ENCODE measurements around the gene HSH2D.

The HSH2D gene

GRCh38 chr19:16203256-16204004 is 59.9 kb downstream of the HSH2D start:
- Histone ChIP-seq H3K4me1 (ENCODE audit: control insufficient read depth, insufficient read depth, low read length) (no peaks in the 10 kb centered on the region), H3K27me3 (ENCODE audit: control insufficient read depth, insufficient read depth, low read length) (no peaks in the 10 kb centered on the region), H3K4me3 (ENCODE audit: low read length) (no peak overlapping the region), H3K9me3 (ENCODE audit: control insufficient read depth, insufficient read depth, low read length) (no peaks in the 10 kb centered on the region), H3K27ac (ENCODE audit: low read length) (no peak overlapping the region), H3K36me3 (ENCODE audit: control insufficient read depth, insufficient read depth, low read length) (peaks cover 8% of the 10 kb centered on the region; the same call in 1 of the 2 replicates)
- no peak for DNase-seq (ENCODE audit: low read depth, low spot score)
- WGBS (ENCODE audit: insufficient coverage, insufficient read length): no CpG with 5 or more reads among the region's 19 CpGs

- peaks cover 8% of the 10 kb centered on the region; the same call in 1 of the 2 replicates for H3K36me3 ChIP-seq (ENCODE audit: control insufficient read depth, insufficient read depth, low read length)
- no CpG with 5 or more reads among the region's 5 CpGs for WGBS (ENCODE audit: insufficient coverage, insufficient read length)
- no peaks in the 10 kb centered on the region for H3K9me3 ChIP-seq (ENCODE audit: control insufficient read depth, insufficient read depth, low read length)
- no peaks in the 10 kb centered on the region for H3K4me1 ChIP-seq (ENCODE audit: control insufficient read depth, insufficient read depth, low read length)
- H3K4me3 ChIP-seq (ENCODE audit: low read length): no peak overlapping the region
- no peak for DNase-seq (ENCODE audit: low read depth, low spot score)
- no peaks in the 10 kb centered on the region for H3K27me3 ChIP-seq (ENCODE audit: control insufficient read depth, insufficient read depth, low read length)
- no peak overlapping the region for H3K27ac ChIP-seq (ENCODE audit: low read length)
Observed at GRCh38 chr19:16204005-16204294, 60.5 kb downstream of the HSH2D start.

GRCh38 chr19:16205205-16206045 is 61.9 kb downstream of the HSH2D start:
- Histone ChIP-seq H3K4me1 (ENCODE audit: control insufficient read depth, insufficient read depth, low read length) (no peaks in the 10 kb centered on the region), H3K4me3 (ENCODE audit: low read length) (no peak overlapping the region), H3K9me3 (ENCODE audit: control insufficient read depth, insufficient read depth, low read length) (no peaks in the 10 kb centered on the region), H3K27me3 (ENCODE audit: control insufficient read depth, insufficient read depth, low read length) (no peaks in the 10 kb centered on the region), H3K36me3 (ENCODE audit: control insufficient read depth, insufficient read depth, low read length) (peaks cover 8% of the 10 kb centered on the region), H3K27ac (ENCODE audit: low read length) (no peak overlapping the region)
- whole genome bisulfite sequencing (ENCODE audit: insufficient coverage, insufficient read length): no CpG with 5 or more reads among the region's 11 CpGs
- DNase-seq (ENCODE audit: low read depth, low spot score): no peak

GRCh38 chr19:16206046-16206605 is 62.6 kb downstream of the HSH2D start:
- H3K4me1 ChIP-seq (ENCODE audit: control insufficient read depth, insufficient read depth, low read length): no peaks in the 10 kb centered on the region
- no peak overlapping the region for H3K27ac ChIP-seq (ENCODE audit: low read length)
- peaks cover 8% of the 10 kb centered on the region for H3K36me3 ChIP-seq (ENCODE audit: control insufficient read depth, insufficient read depth, low read length)
- no peak for DNase-seq (ENCODE audit: low read depth, low spot score)
- WGBS (ENCODE audit: insufficient coverage, insufficient read length): no CpG with 5 or more reads among the region's 14 CpGs
- H3K9me3 ChIP-seq (ENCODE audit: control insufficient read depth, insufficient read depth, low read length): no peaks in the 10 kb centered on the region
- no peak overlapping the region for H3K4me3 ChIP-seq (ENCODE audit: low read length)
- H3K27me3 ChIP-seq (ENCODE audit: control insufficient read depth, insufficient read depth, low read length): no peaks in the 10 kb centered on the region

GRCh38 chr19:16206637-16207036 is 63.2 kb downstream of the HSH2D start:
- H3K36me3 ChIP-seq (ENCODE audit: control insufficient read depth, insufficient read depth, low read length): peaks cover 8% of the 10 kb centered on the region
- H3K9me3 ChIP-seq (ENCODE audit: control insufficient read depth, insufficient read depth, low read length): no peaks in the 10 kb centered on the region
- no peak overlapping the region for H3K27ac ChIP-seq (ENCODE audit: low read length)
- H3K4me3 ChIP-seq (ENCODE audit: low read length): no peak overlapping the region
- no peak for DNase-seq (ENCODE audit: low read depth, low spot score)
- H3K27me3 ChIP-seq (ENCODE audit: control insufficient read depth, insufficient read depth, low read length): no peaks in the 10 kb centered on the region
- H3K4me1 ChIP-seq (ENCODE audit: control insufficient read depth, insufficient read depth, low read length): no peaks in the 10 kb centered on the region
- no CpG with 5 or more reads among the region's 7 CpGs for WGBS (ENCODE audit: insufficient coverage, insufficient read length)

GRCh38 chr19:16207063-16207462 is 63.6 kb downstream of the HSH2D start:
- Histone ChIP-seq H3K27ac (ENCODE audit: low read length) (no peak overlapping the region), H3K4me1 (ENCODE audit: control insufficient read depth, insufficient read depth, low read length) (no peaks in the 10 kb centered on the region), H3K4me3 (ENCODE audit: low read length) (no peak overlapping the region), H3K36me3 (ENCODE audit: control insufficient read depth, insufficient read depth, low read length) (peaks cover 8% of the 10 kb centered on the region), H3K9me3 (ENCODE audit: control insufficient read depth, insufficient read depth, low read length) (no peaks in the 10 kb centered on the region), H3K27me3 (ENCODE audit: control insufficient read depth, insufficient read depth, low read length) (no peaks in the 10 kb centered on the region)
- DNase-seq (ENCODE audit: low read depth, low spot score): no peak
- WGBS (ENCODE audit: insufficient coverage, insufficient read length): no CpG with 5 or more reads among the region's 10 CpGs

GRCh38 chr19:16207490-16208025 is 64.1 kb downstream of the HSH2D start:
- no peaks in the 10 kb centered on the region for H3K9me3 ChIP-seq (ENCODE audit: control insufficient read depth, insufficient read depth, low read length)
- no peaks in the 10 kb centered on the region for H3K27me3 ChIP-seq (ENCODE audit: control insufficient read depth, insufficient read depth, low read length)
- peaks cover 8% of the 10 kb centered on the region for H3K36me3 ChIP-seq (ENCODE audit: control insufficient read depth, insufficient read depth, low read length)
- H3K4me3 ChIP-seq (ENCODE audit: low read length): no peak overlapping the region
- WGBS (ENCODE audit: insufficient coverage, insufficient read length): no CpG with 5 or more reads among the region's 12 CpGs
- H3K27ac ChIP-seq (ENCODE audit: low read length): no peak overlapping the region
- DNase-seq (ENCODE audit: low read depth, low spot score): no peak
- no peaks in the 10 kb centered on the region for H3K4me1 ChIP-seq (ENCODE audit: control insufficient read depth, insufficient read depth, low read length)

Data from iPS DF 6.9 (cell line).